Activated T-cell treated with anti-CD3 and anti-CD28 coated beads for 1 hour (primary cell): ENCODE data around the gene IKBKE.
"Not testable (repeated sequence)": the region's sequence is repeated elsewhere in the genome, so short reads cannot be mapped to it uniquely, and the experiment has no call there.

Experiments
- DNase-seq: peaks from one replicate; pipeline ENCODE4 v3.0.0-alpha.2; 2020; ENCODE audit warnings: low read depth

The IKBKE gene

DNA sequence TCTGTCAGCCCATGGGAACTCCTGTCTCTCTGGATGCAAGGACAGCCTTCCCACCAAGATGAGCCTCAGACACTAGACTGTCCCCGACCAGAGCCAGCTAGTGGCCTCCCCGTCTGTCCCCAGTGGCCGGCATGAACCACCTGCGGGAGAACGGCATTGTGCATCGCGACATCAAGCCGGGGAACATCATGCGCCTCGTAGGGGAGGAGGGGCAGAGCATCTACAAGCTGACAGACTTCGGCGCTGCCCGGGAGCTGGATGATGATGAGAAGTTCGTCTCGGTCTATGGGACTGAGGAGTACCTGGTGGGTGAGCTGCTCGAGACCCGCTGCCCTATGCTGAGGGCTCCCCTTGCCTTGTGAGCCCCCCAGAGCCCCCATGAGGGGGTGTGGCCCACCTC, 5.8 kb downstream of the IKBKE start:
- DNase-seq: no peak

DNA sequence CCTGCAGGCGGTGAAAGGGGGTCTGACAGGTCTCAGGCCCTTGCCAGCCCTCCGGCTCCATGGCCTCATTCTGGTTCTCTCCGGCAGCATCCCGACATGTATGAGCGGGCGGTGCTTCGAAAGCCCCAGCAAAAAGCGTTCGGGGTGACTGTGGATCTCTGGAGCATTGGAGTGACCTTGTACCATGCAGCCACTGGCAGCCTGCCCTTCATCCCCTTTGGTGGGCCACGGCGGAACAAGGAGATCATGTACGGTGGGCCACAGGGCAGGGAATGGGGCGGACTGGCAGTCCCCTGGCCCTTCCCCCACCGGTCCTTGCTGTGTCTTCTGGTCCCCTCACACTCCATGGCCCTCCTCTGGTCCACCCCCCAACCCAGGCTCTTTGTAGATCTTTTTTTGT, 6.3 kb downstream of the IKBKE start:
- no peak for DNase-seq

DNA sequence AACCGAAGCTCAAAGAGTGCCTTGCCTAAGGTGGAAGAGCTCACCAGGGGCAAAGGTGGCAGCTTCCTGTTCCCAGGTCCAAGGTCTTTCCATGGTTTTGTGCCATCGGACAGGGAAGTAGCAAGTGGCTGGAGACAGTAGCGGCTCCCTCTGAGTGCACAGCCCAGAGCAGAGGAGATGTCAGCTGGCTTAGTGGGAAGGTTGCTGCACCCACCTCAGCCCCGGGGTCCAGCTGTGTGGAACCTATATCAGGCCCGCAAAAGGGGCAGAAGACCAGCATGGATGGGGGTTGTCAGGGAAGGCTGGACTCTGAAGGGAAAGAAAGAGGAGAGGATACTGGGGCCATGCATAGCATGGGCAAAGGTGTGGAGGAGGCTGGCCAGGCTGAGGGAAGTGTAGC, 6.8 kb downstream of the IKBKE start:
- no peak for DNase-seq

DNA sequence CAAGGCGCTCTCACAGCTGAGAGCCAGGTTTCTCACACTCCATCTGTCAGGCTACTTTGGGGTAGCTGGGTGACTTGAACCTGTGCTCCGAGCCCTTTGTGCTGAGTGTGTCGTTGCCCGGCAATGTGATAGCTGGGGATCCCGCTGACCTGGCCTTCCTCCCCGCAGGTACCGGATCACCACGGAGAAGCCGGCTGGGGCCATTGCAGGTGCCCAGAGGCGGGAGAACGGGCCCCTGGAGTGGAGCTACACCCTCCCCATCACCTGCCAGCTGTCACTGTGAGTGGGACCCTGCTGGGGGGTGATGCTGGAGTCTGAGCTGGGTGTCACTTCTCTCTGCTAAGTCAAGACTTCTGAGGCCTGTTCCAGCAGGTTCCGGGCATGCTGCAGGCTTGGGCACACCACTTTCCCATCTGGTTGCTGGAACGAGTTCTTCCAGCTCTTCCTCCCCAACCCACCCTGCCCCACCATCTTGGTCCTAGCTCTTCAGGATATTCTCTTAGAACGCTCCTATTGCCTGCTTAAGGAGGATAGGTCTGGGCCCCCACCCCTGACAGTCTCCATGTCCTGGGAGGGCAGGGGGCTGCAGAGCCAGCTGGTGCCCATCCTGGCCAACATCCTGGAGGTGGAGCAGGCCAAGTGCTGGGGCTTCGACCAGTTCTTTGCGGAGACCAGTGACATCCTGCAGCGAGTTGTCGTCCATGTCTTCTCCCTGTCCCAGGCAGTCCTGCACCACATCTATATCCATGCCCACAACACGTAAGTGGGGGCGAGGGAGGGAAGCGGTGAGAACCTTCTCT, 7.5 kb downstream of the IKBKE start:
- DNase-seq: no peak

- no peak for DNase-seq
Observed at GRCh38 chr1:206478746-206479145, 8.5 kb downstream of the IKBKE start.

- peak; percentile 60 for DNase-seq
Observed at GRCh38 chr1:206479183-206480125, 9.2 kb downstream of the IKBKE start.

GRCh38 chr1:206480211-206480610, 9.9 kb downstream of the IKBKE start:
- DNase-seq: no peak

DNA sequence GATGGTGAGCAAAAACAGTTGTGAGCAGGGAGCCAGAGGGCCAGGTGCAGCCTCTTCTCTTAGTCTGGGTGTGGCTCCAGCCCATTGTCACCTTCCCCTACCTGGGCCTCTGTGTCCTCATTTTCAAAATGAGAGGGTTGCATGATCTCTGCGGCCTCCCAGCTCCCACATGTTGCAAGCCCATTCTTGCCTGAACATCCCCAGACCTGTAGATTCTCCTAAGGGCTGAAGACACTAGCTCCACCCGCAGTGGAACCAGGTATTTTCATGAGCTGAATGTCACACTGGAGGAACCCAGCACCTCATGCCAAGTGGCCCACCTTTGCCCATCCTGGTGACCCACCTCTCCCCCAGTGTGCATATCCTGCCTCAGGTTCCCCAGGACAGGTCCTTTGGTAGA, 12.3 kb downstream of the IKBKE start:
- no peak for DNase-seq

GRCh38 chr1:206483864-206484263, 13.6 kb downstream of the IKBKE start:
- not testable (repeated sequence) for DNase-seq

DNA sequence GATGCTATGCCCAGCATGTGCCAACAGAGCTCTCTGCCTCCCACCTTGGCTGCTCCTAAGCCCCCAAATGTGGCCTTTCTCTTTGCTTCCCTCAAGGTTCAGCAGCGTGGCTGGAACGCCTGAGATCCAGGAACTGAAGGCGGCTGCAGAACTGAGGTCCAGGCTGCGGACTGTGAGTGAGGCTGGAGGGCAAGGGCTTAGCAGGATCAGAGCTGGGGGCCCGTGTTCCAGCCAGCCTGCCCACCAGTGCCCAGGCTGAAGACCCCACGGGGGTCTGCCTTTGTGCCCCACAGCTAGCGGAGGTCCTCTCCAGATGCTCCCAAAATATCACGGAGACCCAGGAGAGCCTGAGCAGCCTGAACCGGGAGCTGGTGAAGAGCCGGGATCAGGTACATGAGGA, 14.6 kb downstream of the IKBKE start:
- no peak for DNase-seq

GRCh38 chr1:206486995-206487788, 16.9 kb downstream of the IKBKE start:
- no peak for DNase-seq

GRCh38 chr1:206487970-206488369, 17.7 kb downstream of the IKBKE start:
- DNase-seq: no peak

DNA sequence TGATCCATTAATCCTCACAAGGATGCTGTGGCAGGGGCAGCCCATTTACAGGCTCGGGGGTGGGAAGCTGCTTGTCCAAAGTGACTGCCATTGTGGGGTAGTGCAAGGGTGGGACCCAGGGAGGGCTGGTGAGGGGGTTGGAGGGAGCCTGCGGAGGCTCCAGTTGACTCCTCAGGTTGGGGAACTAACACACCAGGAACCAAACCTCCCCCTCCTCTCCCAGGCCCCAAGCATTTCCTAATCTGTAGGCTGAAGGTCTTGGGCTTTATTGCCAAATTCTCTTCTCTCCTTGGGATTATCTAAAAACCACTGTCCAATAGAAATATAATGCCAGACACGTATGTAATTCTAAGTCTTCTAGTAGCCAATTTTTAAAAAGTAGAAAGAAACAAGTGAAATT, 18.2 kb downstream of the IKBKE start:
- no peak for DNase-seq

GRCh38 chr1:206489980-206490770, 19.9 kb downstream of the IKBKE start:
- peak; percentile 64 for DNase-seq

DNA sequence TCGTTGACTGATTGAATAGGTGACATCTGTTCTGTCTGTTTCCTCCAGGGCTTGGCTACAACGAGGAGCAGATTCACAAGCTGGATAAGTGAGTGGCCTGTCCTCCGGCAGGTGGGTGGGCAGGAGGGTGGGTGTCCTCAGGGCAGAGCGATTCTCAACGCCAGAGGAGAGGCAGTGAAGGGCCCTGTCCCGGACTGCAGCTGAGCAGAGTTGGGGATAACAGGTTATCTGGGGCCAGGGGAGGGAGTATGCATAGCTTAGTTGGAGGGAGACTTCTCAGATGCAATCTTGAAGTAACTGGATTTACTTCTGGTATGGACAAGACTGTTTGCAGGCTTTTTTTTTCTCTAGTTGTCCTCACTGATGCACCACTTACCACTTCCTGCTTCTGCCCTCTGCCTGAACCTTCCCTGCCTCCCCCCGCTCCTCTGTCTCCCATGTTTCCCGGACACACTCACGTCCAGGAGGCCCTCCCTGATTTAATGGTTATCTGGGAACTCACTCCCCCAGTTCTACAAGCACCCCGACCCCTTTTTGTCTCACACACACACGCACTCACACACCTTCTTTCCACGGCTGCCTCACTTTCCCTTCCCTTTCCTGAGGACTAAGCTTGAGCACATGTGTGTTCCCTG, 20.6 kb downstream of the IKBKE start:
- no peak for DNase-seq

DNA sequence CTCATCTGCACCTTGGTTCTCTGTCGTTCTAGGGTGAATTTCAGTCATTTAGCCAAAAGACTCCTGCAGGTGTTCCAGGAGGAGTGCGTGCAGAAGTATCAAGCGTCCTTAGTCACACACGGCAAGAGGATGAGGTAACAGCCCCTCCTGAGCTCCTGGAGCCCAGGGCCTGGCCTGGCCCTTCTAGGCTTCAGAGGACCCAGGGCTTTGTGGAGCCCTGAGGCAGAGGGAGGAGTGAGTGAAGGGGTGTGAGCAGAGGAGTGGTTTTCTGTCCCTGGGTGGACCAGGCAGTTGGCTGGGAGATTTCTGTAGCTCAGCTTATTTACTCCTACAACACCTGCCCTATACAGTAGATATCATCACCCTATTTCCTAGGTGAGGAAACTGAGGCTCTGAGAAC, 21.3 kb downstream of the IKBKE start:
- DNase-seq: no peak

GRCh38 chr1:206492589-206492988, 22.3 kb downstream of the IKBKE start:
- no peak for DNase-seq

- no peak for DNase-seq
Observed at GRCh38 chr1:206493279-206493678, 23.0 kb downstream of the IKBKE start.

DNA sequence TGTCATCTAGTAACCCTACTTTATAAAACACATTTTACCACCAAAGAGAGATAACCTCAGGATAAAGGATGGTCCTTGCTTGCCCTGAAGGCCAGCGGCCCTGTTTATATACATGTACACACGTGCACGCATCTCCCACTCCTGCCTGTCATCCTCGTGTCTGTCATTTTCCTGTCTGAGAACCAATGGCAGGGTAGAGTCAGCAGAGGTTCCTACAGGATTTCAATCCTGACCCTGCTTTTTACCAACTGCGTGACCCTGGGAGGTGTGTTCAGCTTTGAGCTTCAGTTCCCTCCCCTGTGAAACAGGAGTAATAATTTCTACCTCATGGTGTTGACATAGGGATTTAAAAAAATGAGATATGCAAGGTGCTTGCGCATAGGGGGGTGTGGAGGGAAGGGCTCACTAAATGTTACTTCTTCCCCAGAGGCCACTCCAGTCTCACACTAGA, 24.8 kb downstream of the IKBKE start:
- no peak for DNase-seq

GRCh38 chr1:206495493-206496046, 25.3 kb downstream of the IKBKE start:
- DNase-seq: no peak
